ENCODE data around the gene VTCN1.
"Not testable (repeated sequence)": the region's sequence is repeated elsewhere in the genome, so short reads cannot be mapped to it uniquely, and the experiment has no call there.

VTCN1 gene

GRCh38 chr1:117104986-117105385, 105.7 kb downstream of the VTCN1 start:
- Histone ChIP-seq H3K4me3 (no peak overlapping the region), H3K27ac (no peak overlapping the region)
- no peak for TF ChIP-seq CTCF (IDR thresholded peaks at IDR 0.05)
- DNase-seq (ENCODE audit: low spot score), result no peak

- not testable (repeated sequence) for H3K4me3 ChIP-seq; H3K27ac ChIP-seq; DNase-seq (ENCODE audit: low spot score)
Measured at GRCh38 chr1:117101858-117102257, 108.9 kb downstream of the VTCN1 start.

GRCh38 chr1:117101334-117101733, 109.4 kb downstream of the VTCN1 start:
- Histone ChIP-seq H3K27ac (no peak overlapping the region), H3K4me3 (no peak overlapping the region)
- no peak for TF ChIP-seq CTCF (IDR thresholded peaks at IDR 0.05)
- no peak for DNase-seq (ENCODE audit: low spot score)

GRCh38 chr1:117098287-117098890, 112.3 kb downstream of the VTCN1 start:
- Histone ChIP-seq H3K27ac (peak overlapping the region in 1 of 2 donors; percentile 3), H3K4me3 (no peak overlapping the region)
- TF ChIP-seq CTCF (IDR thresholded peaks at IDR 0.05), result no peak
- no peak for DNase-seq (ENCODE audit: low spot score)

GRCh38 chr1:117097443-117097842, 113.3 kb downstream of the VTCN1 start:
- Histone ChIP-seq H3K27ac (no peak overlapping the region), H3K4me3 (no peak overlapping the region)
- TF ChIP-seq CTCF (IDR thresholded peaks at IDR 0.05), result no peak
- no peak for DNase-seq (ENCODE audit: low spot score)

- no peak overlapping the region for H3K27ac ChIP-seq
- no peak overlapping the region for H3K4me3 ChIP-seq
- no peak for TF ChIP-seq CTCF (IDR thresholded peaks at IDR 0.05)
- DNase-seq (ENCODE audit: low spot score), result no peak
Measured at GRCh38 chr1:117096951-117097408, 113.7 kb downstream of the VTCN1 start.

- Histone ChIP-seq H3K27ac (no peak overlapping the region), H3K4me3 (no peak overlapping the region)
- no peak for TF ChIP-seq CTCF (IDR thresholded peaks at IDR 0.05)
- DNase-seq (ENCODE audit: low spot score), result no peak
Measured at GRCh38 chr1:117094841-117095604, 115.7 kb downstream of the VTCN1 start.
